Pancreas (tissue), 10 donors: ENCODE measurements around the gene COL5A1. TPM values are rescaled to one million over a fixed set of nuclear protein-coding genes. Genes with fewer than 3 reads are reported as not detected.

Experiments used
- ATAC-seq, 4 donors: fragments of 200-7000 bp; cut with Tn5 transposase; one replicate each; pipeline versions ENCODE4 v1.8.0 to v1.9.1; 2020; ENCODE audit warnings: mild to moderate bottlenecking in 4 of 4, moderate library complexity in 4 of 4
- DNase-seq, 6 donors: peaks; one replicate each; pipeline ENCODE4 v3.0.0-alpha.2; 2020
- FAIRE-seq: peaks from 2 replicates; lab custom pipeline; 2012; peaks lifted over from hg19 to GRCh38; lab: Jason Lieb, UNC
- H3K27ac ChIP-seq, 4 donors: fragments of 200-600 bp; sonication (generic); 1 replicate in 3 of 4; 2 replicates in 1 of 4; pipeline versions ENCODE4 v1.5.0 to v1.8.0; 2020
- H3K27me3 ChIP-seq, 4 donors: fragments of 200-600 bp; one replicate each; pipeline ENCODE4 v1.8.0; 2021
- H3K36me3 ChIP-seq, 3 donors: fragments of 200-600 bp; sonication (generic) in 1 of 3; one replicate each; pipeline versions ENCODE4 v1.5.0 to v1.8.0; 2020 to 2021
- H3K4me1 ChIP-seq, 3 donors: fragments of 200-600 bp; one replicate each; pipeline ENCODE4 v1.8.0; 2021
- H3K4me3 ChIP-seq, 4 donors: fragments of 200-600 bp; sonication (generic) in 2 of 4; one replicate each; pipeline versions ENCODE4 v1.5.0 to v1.8.0; 2020 to 2021
- H3K9me3 ChIP-seq, 4 donors: fragments of 200-600 bp; one replicate each; pipeline ENCODE4 v1.8.0; 2021
- CTCF ChIP-seq, 4 donors: fragments of 200-600 bp; sonication (generic) in 3 of 4; IDR thresholded peaks; one replicate each; pipeline versions ENCODE4 v1.5.0 to v1.8.0; 2021; ENCODE audit warnings: antibody characterized with exemption in 4 of 4
- WGBS, 2 donors: extraction: QIAGEN DNeasy Blood & Tissue Kit; methylation state at CpG; one replicate each; pipeline ENCODE4 v1.1.7; 2013; 5-methylcytosine and 5-hydroxymethylcytosine counted together
- intact Hi-C, 3 donors: fragments of 100-400 bp; cut with DNase I; formaldehyde crosslinking; loops; one replicate each; pipeline versions ENCODE4 v1.11.1 to v1.14.2; 2022
- polyA plus RNA-seq, 2 donors: library from polyadenylated mRNA; stranded (reverse); fragments of 200-250 nt; gene quantifications; one replicate each; pipeline ENCODE4 v1.2.3, GENCODE V29; 2013
- total RNA-seq, 6 donors: library from RNA; stranded (reverse); fragmentation: NEBNext Ultra II Directional in 4 of 6; extraction: Animal tissue kit (Norgen Biotek cat#: 25700) in 4 of 6; gene quantifications; one replicate each; pipeline versions ENCODE4 v1.2.1 to v1.2.4, GENCODE V29; 2021 to 2023
- donor health status: healthy with polysubstance abuse.
- donor health status: DM: no; HTN: no; CAD: no; lungs with moderate emphysema.
- donor health status: DM: no; HTN: no; CAD: no.
- donor health status: control.
- donor health status: control.
- donor health status: Bipolar disorder and iron deficiency.
- donor health status: DM: yes; HTN: yes; CAD: no.
- donor health status: DM: no; HTN: no; CAD: no.
- donor health status: DM: no; HTN: no; CAD: no.
- donor health status: DM: yes; HTN: yes; CAD: no.

Gene COL5A1
- total and polyA plus RNA-seq, 8 donors, result 1.2 to 62.8 (median 3.5) TPM

- Histone ChIP-seq H3K4me1 (no peaks in the 10 kb centered on the region), H3K4me3 (no peak overlapping the region), H3K27ac (no peak overlapping the region), H3K27me3 (no peaks in the 10 kb centered on the region), H3K9me3 (no peaks in the 10 kb centered on the region), H3K36me3 (no peaks in the 10 kb centered on the region)
- intact Hi-C loops, result no loop called here
- no peak for TF ChIP-seq CTCF (IDR thresholded peaks at IDR 0.05)
- FAIRE-seq (no peak), DNase-seq (peak in 1 of 6 donors; percentile 38), ATAC-seq (no peak)
- WGBS, 2 donors, result 58 to 77% methylated on average over 21 of the region's 21 CpGs
Measured at GRCh38 chr9:134830926-134831720, 189.5 kb downstream of the COL5A1 start.

- no peak for TF ChIP-seq CTCF (IDR thresholded peaks at IDR 0.05)
- H3K4me1 ChIP-seq, result no peaks in the 10 kb centered on the region
- H3K9me3 ChIP-seq, result no peaks in the 10 kb centered on the region
- 71 to 79% methylated on average over 19 of the region's 19 CpGs for WGBS, 2 donors
- H3K27me3 ChIP-seq, result no peaks in the 10 kb centered on the region
- no peak overlapping the region for H3K27ac ChIP-seq
- intact Hi-C loops, result no loop called here
- no peaks in the 10 kb centered on the region for H3K36me3 ChIP-seq
- DNase-seq, result peak in 1 of 6 donors; percentile 62
- ATAC-seq, result no peak
- no peak overlapping the region for H3K4me3 ChIP-seq
- no peak for FAIRE-seq
Measured at GRCh38 chr9:134832471-134832870, 190.9 kb downstream of the COL5A1 start.

DNA sequence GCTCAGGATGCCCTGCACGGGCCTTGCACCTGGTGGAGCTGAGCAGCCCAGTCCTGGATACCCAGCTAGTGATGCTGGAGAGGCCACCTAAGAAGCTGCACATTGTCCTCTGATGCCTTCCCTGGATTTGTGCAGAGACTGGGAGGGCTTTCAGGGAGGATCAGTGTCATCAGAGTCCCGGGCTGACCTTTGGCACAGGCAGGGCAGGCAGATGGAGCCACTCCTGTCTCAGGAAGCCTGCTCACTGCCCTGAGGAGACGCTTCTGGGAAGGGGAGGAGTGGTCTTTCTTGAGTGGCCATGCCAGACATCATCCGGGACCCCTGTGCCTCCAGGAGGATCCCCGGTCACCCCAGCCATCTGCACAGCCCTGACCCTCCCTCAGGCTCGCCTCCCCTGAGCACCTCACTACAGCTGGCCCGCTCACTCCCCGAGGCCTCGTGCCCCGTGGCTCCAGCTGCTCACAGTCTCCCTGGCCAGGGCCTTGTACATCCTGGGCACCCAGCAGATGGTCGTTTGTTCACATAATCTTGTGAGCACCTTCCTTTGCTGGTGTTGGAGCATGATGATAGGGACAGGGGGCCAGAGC, 191.8 kb downstream of the COL5A1 start:
- ATAC-seq, result no peak
- Histone ChIP-seq H3K27me3 (no peaks in the 10 kb centered on the region), H3K27ac (no peak overlapping the region), H3K4me3 (no peak overlapping the region), H3K4me1 (no peaks in the 10 kb centered on the region), H3K9me3 (no peaks in the 10 kb centered on the region), H3K36me3 (no peaks in the 10 kb centered on the region)
- DNase-seq, result no peak
- 56% methylated on average over 11 of the region's 11 CpGs for WGBS, 2 donors
- intact Hi-C loops, result no loop called here
- FAIRE-seq, result no peak
- no peak for TF ChIP-seq CTCF (IDR thresholded peaks at IDR 0.05)

DNA sequence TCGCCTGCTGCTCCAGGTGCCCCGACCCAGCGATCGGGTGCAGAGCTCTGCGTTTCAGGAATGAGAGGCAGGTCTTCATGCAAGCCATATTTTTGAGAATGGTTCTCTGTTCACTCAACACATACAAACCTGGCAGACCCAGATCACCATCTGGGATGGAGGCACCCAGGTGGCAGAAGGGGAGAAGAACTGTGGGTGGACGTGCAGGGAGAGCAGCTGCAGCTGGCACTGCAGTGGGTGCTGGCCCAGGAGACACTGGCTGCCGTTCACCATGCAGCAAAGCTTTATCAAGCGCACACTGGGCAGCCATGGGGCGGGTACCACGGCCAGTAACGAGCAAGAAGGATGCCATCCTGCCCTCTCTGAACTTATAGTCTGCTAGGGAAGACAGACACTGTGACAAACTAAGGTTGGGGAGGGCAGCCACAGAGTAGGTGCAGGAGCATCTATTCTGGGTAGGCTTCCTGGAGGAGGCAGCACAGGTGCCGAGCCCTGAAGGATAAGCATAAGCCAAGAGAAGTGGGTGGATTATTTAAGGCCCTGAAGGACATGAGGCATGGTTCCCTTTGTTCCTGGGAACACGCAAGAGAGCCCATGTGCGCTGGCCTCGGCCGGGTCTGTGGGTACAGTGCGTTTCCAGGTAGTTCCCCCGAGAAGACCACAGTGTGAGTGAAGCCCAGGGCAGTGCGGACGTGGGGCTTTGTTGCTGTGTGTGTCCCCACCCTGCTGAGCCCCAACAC, 192.8 kb downstream of the COL5A1 start:
- FAIRE-seq, result no peak
- no peak for TF ChIP-seq CTCF (IDR thresholded peaks at IDR 0.05)

More for the DNA sequence above, 192.8 kb downstream of the COL5A1 start:
- no peak for ATAC-seq
- H3K9me3 ChIP-seq, result no peaks in the 10 kb centered on the region
- H3K36me3 ChIP-seq, result no peaks in the 10 kb centered on the region
- no peak overlapping the region for H3K27ac ChIP-seq
- intact Hi-C loops, result no loop called here
- H3K4me1 ChIP-seq, result no peaks in the 10 kb centered on the region
- no peaks in the 10 kb centered on the region for H3K27me3 ChIP-seq
- H3K4me3 ChIP-seq, result no peak overlapping the region
- peak in 1 of 6 donors; percentile 33 for DNase-seq
- WGBS, 2 donors, result 57 to 77% methylated on average over 20 of the region's 20 CpGs
